Retina (tissue), 1 donor: ENCODE measurements around the gene P2RX7.
A peak's percentile ranks its signal among the peaks of the same experiment; 100 is the strongest.
"Not testable (repeated sequence)": the region's sequence is repeated elsewhere in the genome, so short reads cannot be mapped to it uniquely, and the experiment has no call there.

Experiments used
- DNase-seq: peaks from one replicate; pipeline ENCODE4 v3.0.0-alpha.2; 2016

Gene P2RX7

DNA sequence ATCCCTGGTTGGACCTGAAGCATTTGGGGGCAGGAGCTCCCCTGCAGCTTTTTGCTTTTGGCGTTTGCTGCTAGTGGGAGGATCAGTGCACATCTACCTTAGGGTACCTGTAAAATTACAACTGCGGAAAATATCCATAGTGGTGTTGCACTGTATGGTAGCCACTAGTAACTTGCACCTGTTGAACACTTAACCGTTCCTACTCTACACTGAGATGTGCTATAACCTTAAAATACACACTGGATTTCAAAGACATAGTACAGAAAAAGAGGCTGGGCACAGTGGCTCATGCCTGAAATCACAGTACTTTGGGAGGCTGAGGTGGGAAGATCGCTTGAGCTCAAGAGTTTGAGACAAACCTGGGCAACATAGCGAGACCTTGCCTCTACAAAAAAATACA lies 80.2 kb downstream of the P2RX7 start:
- DNase-seq: no peak

DNA sequence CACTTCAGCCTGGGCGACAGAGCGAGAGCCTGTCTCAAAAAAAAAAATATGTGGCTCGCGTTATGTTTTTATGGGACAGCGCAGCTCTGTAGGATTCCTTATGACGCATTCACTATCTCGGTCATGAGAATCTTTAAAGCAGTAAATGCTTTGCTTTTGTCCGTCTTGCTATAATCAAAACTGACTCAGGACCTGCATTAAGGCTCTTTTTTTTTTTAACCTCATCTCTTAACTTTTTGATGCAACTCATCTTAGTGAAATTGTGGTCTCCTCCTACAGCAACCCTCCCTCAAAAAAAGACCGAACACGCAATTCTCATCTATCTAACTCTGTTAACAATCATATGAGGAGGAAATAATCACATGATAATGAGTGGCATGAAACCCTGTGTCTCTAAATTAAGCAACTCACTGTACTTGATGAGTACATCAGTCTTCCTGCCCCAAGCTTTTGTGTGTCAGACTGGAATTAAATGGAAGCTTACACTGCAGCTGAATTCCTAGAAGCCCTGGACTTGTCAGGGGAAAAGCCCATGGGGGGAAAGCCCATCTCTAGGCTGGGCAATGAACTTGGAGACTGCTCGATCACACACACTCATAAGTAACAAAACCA lies 81.6 kb downstream of the P2RX7 start:
- no peak for DNase-seq

DNA sequence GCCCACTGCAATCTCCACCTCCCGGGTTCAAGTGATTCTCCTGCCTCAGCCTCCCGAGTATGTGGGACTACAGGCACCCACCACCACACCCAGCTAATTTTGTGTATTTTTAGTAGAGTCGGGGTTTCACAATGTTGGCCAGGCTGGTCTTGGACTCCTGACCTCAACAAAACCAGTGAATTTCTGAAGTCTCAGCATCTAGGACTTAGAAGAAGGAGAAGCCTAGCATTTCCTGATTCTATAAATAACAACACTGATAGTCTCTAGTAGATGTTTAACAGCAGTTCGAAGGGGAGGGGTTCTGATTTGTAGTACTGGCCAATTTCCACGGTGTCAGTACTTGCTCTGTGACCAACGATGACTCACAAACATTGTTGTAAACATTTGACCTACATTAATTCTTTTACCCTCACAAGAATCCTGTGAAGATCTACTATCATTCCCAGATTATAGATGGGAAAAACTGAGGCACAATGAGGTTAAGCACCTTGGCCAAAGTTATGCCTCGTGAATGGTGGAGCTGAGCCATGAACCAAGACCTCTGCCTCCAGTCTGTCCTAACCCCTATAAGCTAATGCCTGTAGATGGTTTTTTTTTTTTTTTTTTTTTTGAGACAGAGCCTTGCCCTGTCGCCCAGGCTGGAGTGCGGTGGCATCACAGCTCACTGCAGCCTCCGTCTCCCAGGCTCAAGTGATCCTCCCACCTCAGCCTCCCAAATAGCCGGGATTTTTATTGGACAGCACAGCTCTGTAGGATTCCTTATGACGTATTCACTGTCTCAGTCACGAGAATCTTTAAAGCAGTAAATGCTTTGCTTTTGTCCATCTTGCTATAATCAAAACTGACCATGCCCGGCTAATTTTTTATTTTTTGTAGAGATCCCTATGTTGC lies 82.4 kb downstream of the P2RX7 start:
- DNase-seq: no peak

DNA sequence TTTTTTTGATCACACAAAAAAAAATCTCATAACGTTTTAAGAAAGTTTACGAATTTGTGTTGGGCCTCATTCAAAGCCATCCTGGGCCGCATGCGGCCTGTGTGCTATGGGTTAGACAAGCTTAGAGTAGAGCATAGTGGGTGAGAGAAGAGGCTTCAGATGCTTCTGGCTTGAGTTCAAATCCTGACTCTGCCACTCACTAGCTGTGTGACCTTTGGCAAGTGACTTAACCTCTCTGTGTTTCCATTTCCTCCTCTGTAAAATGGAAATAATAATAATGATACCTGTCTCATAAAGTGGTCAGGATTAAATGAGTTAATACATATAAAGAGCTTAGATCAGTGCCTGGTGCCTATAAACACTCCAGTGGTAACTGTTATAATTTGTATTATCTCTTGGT lies 83.4 kb downstream of the P2RX7 start:
- no peak for DNase-seq

DNA sequence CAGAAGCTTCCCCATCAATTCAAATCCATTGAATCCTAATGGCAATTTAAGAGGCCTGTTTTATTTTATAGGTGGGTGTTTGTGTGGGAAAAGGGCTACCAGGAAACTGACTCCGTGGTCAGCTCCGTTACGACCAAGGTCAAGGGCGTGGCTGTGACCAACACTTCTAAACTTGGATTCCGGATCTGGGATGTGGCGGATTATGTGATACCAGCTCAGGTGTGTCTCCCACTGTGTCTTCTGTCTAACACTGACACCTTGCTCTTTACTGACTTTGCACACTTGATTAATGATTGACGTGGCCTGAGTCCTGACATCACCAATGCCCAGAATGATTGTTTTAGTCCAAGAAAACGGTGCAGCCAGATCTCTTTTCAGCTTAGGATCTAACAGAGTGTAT lies 84.4 kb downstream of the P2RX7 start:
- DNase-seq: no peak

DNA sequence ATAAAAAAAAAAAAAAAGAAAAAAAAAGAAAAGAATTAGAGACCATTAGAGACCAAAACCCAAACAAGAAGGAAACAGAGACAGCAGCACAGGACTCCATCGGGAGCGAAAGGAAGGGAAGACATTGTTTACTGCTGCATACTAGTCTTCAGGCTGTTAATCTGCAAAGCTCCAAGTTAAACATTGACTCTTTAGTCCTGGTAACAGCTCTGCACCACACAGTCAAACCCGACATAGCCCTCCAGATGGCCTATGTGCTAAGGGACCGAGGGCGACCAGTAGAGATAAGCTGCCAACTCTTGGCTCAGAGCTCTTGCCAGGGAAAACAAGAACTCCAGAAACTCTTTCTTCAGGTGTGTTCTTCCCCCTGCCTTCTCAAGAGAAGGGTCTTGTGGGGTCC lies 85.1 kb downstream of the P2RX7 start:
- DNase-seq: no peak

DNA sequence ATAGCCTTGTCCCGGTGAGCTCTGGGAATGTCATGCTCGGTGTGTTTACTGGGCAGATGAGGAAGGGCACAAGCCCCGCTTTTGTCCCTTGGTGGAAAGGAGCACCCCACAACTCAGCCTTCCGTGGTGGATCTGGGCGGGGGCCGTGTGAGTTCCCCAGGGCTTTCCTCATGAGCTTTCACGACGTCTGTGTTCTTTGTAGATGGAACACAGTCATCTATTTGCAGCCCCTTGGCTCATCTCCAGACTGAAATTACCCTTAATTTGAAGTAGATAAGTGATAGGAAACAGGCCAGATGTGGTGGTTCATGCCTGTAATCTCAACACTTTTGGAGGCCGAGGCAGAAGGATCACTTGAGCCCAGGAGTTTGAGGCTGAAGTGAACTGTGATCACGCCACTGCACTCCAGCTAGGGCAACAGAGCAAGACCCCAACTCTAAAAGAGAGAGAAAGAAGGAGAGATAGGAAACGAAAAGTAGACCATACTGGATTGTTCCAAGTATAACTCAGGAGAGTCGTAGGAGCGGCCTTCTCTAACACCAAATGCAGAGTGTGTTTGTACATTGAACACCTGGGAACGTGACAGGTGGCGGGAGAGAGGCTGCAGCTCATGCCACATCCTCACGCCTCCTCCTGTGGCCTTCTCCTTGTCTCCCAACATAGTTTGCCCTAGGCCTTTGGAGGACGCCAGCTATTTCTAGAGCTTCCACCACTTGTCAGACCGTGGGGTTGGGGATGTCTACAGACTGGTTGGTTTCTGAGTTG lies 86.1 kb downstream of the P2RX7 start:
- DNase-seq: no peak

DNA sequence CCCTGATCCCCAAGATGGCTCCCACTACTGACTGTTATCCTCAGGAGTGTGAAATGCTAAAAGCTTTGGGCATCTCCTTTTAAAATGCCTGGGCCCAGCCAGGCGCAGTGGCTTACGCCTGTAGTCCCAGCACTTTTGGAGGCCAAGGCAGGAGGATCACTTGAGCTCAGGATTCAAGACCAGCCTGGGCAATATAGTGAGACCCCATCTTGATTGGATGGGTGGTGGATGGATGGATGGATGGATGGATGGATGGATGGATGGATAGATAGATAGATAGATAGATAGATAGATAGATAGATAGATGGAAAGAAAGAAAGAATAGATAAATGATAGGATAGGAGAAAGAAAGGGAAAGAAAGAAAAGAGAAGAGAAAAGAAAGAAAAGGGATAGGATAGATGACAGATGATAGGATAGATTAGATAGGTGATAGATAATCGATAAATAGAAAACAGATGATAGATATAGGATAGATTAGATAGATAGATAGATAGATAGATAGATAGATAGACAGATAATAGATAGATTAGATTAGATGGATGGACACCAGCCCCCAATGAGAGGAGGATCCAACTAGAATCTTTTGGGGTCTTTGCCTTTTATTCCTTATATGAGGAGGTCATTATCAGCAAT lies 86.8 kb downstream of the P2RX7 start:
- DNase-seq: no peak

DNA sequence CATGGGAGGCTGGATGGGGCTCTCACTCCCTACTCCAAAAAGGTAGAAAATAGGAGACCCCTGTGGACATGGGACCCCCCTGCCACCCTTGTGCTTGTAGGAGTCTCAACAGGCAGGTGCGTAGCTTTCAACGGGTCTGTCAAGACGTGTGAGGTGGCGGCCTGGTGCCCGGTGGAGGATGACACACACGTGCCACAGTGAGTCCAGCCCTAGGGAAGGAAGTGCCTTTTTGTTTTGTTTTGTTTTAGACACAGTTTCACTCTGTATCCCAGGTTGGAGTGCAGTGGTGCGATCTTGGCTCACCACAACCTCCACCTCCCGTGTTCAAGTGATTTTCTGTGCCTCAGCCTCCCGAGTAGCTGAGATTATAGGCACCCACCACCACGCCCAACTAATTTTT lies 90.2 kb downstream of the P2RX7 start:
- no peak for DNase-seq

DNA sequence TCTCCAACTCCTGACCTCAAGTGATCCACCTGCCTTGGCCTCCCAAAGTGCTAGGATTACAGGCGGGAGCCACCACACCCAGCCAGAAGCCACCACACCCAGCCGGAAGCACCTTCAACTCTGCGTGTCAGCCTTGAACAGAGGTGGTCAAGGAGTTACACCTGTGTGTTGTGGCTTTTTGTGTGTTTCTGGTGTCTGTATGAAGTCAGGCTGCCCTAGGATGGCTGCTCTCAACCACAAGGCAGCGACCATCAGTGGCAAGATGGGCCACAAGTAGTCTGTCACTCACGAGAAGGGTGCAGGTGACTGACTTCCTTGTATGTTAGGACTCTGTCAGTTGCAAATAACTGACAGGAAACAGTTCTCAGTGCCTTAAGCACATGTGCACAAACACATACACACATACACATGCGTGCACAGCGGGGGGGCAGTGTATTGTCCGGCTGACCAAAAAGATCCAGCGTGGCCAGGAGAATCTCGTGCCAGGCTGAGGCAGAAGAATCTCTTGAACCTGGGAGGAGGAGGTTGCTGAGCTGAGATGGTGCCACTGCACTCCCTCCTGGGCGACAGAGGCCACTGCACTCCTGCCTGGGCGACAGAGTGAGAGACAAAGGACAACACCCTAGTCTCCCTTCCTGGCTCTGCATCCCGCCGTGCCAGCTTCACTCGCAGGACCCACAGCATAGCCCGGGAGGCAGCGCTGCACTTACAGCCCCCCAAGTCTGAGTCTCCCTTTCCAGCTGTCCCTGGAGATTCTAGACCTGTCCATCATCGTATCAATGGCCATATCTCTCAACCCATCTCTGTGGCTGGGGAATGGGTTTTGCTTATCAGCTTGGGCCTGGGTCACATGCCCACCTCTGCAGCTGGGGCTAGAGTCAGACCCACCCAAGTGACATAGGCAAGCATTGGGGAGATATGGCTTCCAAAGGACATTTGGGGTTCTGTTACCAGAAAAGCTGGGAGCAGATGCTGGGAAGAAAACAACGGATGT lies 90.9 kb downstream of the P2RX7 start:
- no peak for DNase-seq

DNA sequence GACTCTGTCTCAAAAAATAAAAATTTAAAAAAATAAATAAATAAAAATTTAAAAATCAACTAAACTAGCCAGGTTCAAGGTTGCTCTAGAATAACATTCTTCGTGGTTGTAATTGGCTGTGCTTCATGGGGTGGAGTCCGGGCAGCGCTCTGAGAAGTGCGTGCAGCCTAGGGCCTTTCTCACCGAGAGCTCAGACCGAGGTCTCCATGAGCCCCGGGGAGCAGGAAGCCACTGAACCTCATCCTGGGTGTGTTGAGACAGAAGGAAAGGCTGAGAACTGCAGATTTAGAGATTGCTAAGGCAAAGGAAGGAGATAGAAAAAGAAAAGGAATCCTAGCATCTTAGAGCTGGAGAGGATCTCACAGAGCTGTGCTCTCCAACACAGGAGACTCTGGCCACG lies 91.9 kb downstream of the P2RX7 start:
- no peak for DNase-seq

DNA sequence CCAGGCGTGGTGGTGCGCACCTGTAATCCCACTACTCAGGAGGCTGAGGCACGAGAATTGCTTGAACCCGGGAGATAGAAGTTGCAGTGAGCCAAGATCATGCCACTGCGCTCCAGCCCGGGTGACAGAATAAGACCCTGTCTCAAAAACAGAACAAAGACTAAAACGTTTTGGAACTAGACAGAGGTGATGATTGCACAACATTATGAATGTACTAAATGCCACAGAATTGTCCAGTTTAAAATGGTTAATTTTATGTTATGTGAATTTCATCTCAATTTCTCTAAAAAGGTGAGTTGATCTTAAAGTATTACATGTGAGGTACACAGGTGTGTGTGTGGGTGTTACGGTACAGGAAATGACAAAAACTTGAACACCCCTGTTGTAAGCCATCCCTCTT lies 93.7 kb downstream of the P2RX7 start:
- no peak for DNase-seq

DNA sequence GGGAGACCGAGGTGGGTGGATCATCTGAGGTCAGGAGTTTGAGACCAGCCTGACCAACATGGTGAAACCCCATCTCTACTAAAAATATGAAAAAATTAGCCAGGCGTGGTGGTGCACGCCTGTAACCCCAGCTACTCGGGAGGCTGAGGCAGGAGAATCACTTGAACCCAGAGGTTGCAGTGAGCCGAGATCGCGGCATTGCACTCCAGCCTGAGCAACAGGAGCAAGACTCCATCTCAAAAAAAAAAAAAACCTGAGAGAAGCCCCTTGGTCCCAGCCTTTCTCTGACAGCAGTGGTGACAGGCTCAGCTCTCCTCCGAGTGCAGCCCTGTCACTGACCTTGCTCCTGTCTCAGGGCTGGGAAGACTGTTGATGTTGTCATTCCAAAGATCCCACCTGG lies 94.2 kb downstream of the P2RX7 start:
- not testable (repeated sequence) for DNase-seq

DNA sequence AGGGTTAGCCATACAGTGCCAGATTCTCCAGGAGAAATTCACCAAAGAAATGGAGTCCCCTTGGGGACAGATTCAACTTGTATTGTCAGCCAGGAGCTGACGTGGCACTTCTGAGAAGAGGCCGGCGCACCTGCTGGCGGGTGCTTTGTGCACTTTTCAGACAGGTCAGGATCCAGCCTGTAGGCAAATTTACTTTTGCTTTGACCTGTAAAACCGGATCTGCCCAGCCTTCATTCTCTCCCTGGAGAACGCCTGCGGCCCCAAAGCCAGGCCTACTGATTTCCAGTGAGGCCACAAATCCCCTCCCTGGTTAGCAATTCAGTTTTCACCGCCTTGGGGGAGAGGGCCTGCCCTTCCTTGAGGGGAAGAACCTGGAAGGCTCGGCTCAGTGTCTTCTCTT lies 94.6 kb downstream of the P2RX7 start:
- DNase-seq: no peak

DNA sequence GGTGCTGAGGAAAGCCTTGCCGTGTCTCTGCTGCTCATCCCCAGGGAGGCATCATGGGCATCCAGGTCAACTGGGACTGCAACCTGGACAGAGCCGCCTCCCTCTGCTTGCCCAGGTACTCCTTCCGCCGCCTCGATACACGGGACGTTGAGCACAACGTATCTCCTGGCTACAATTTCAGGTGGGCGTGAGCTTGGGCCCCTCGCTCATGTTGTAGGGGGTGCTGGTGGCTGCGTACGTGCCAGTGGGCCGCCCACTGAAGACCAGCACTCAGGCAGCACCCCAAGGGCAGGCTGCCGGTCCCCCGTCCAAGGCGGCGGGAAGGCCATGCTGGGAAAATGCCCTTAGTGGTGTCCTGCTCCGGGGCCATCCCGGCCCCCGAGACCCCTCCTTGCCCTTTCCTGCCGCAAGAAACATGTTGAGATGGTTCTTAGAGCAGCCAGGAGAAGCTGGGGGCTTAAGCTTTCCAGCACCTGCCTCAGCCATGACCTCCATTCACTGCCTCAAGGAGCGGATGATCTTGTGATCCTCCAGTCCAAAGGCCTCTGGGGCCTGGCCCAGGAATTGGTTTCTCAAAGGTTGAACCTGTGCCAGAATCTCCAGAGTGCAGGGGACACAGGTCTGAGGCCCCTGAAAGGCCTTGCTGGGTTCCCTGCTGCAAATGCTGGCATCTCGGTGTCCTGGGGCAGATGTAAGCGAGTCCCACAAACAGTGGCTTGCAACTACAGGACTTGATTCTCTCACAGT lies 96.4 kb downstream of the P2RX7 start:
- DNase-seq: no peak

DNA sequence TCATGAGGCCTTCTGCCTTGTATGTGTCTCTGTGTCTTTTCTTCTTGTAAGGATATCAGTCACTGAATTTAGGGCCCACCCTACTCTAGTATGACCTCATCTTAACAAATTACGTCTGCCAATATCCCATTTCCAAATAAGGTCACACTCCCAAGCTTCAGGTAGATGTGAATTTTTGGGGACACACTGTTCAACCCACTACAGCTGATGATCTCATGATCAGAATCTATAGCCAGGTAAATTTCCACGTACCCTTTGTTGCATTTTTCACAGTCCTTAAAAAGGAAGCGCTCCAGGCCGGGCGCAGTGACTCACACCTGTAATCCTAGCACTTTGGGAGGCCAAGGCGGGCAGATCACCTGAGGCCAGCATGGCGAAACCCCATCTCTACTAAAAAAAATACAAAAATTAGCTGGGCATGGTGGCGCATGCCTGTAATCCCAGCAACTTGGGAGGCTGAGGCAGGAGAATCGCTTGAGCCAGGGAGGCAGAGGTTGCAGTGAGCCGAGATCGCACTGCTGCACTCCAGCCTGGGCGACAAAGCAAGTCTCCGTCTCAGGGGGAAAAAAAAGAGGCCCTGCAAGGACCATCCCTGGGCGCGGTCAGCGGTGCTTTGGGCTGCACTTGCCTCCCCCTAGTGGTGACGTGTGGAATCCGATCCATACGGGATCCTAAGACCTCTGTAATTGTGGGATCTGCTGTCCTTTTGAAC lies 97.3 kb downstream of the P2RX7 start:
- DNase-seq: peak; percentile 65

DNA sequence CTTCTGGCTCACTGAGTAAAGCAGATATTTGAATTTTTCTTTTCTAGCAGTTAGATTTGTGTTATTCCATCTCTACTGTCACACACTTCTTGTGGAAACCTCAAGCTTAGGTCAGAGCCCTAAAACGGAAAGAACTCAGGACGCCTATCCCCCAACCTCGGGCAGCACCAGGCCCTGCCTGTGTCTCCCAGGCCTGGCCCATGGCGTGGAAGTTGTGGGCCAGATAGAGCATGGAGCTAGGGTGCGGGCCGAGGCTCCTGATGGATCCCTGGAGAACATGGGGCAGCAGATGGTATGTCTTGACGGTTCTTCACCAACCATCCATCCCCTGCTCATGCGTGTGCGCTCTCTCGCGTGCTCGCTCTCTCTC lies 97.8 kb downstream of the P2RX7 start:
- DNase-seq: no peak

DNA sequence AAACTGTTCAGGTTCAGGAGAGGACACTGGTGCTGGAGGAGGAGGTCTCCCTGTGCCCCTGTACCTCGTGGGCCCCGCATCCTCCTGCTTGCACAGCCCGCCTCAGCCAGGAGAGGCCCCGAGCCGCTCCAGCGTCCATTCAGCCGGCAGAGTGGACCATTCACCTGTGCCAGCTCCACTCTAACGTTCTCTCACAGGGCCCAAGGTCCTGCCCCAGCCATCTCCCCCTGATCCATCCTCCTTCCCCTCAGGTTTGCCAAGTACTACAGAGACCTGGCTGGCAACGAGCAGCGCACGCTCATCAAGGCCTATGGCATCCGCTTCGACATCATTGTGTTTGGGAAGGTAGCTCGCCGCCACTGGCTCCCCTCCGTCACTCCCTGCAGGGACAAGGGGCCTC lies 99.5 kb downstream of the P2RX7 start:
- no peak for DNase-seq

DNA sequence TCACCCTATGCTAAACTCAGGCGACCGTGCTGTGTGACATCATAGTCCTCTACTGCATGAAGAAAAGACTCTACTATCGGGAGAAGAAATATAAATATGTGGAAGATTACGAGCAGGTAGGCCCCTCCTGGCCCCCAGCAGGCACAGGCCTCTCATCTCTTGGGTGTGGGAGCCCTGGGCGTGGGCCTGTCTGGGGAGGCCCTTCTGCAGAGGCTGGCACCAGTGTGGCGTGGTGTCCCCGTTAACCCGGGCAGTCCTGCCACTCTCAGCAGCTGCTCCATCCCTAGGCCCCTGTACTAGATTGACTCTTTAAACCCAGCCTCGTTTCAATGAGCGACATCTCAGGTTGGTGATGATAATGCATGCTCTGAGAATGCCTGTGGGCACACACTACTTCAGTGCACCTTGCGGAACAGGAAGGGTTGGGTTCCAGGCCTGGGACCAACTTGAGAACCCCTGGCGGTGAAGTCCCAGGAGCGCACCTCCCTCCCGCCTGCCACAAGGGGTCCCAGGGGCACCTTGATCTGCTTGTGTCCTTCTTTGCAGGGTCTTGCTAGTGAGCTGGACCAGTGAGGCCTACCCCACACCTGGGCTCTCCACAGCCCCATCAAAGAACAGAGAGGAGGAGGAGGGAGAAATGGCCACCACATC lies 100.4 kb downstream of the P2RX7 start:
- DNase-seq: no peak

DNA sequence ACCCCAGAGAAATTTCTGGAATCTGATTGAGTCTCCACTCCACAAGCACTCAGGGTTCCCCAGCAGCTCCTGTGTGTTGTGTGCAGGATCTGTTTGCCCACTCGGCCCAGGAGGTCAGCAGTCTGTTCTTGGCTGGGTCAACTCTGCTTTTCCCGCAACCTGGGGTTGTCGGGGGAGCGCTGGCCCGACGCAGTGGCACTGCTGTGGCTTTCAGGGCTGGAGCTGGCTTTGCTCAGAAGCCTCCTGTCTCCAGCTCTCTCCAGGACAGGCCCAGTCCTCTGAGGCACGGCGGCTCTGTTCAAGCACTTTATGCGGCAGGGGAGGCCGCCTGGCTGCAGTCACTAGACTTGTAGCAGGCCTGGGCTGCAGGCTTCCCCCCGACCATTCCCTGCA lies 100.9 kb downstream of the P2RX7 start:
- DNase-seq: no peak
